ENCODE measurements around the gene FLT4.

FLT4 gene

GRCh38 chr5:180647941-180648500 lies 1.4 kb downstream of the FLT4 start:
- Mint-ChIP-seq H3K27ac (no peak overlapping the region), H3K36me3 (ENCODE audit: low read depth) (no peaks in the 10 kb centered on the region), H3K4me1 (peaks cover 12% of the 10 kb centered on the region), H3K9me3 (peaks cover 3% of the 10 kb centered on the region), H3K27me3 (ENCODE audit: low read depth) (peaks cover 84% of the 10 kb centered on the region), H3K4me3 (peak overlapping the region; percentile 79 to 82 (median 80))
- TF ChIP-seq CTCF (IDR thresholded peaks at IDR 0.05; ENCODE audit: unreplicated experiment in 3 of 3): no peak

GRCh38 chr5:180647465-180647864 lies 1.9 kb downstream of the FLT4 start:
- peak overlapping the region; percentile 54 to 80 (median 56) for H3K4me3 Mint-ChIP-seq
- peaks cover 3% of the 10 kb centered on the region for H3K9me3 Mint-ChIP-seq
- no peaks in the 10 kb centered on the region for H3K36me3 Mint-ChIP-seq (ENCODE audit: low read depth)
- H3K27me3 Mint-ChIP-seq (ENCODE audit: low read depth): peaks cover 81% of the 10 kb centered on the region
- TF ChIP-seq CTCF (IDR thresholded peaks at IDR 0.05; ENCODE audit: unreplicated experiment in 3 of 3): no peak
- no peak overlapping the region for H3K27ac Mint-ChIP-seq
- H3K4me1 Mint-ChIP-seq: peaks cover 12% of the 10 kb centered on the region

- H3K27ac Mint-ChIP-seq: no peak overlapping the region
- TF ChIP-seq CTCF (IDR thresholded peaks at IDR 0.05; ENCODE audit: unreplicated experiment in 3 of 3): no peak
- H3K9me3 Mint-ChIP-seq: peaks cover 3% of the 10 kb centered on the region
- peaks cover 81% of the 10 kb centered on the region for H3K27me3 Mint-ChIP-seq (ENCODE audit: low read depth)
- peak overlapping the region in 1 of 3 experiments; percentile 36 for H3K4me3 Mint-ChIP-seq
- no peaks in the 10 kb centered on the region for H3K36me3 Mint-ChIP-seq (ENCODE audit: low read depth)
- H3K4me1 Mint-ChIP-seq: peaks cover 12% of the 10 kb centered on the region
Measured at GRCh38 chr5:180646963-180647305, 2.5 kb downstream of the FLT4 start.

- no peaks in the 10 kb centered on the region for H3K9me3 Mint-ChIP-seq
- no peak for TF ChIP-seq CTCF (IDR thresholded peaks at IDR 0.05; ENCODE audit: unreplicated experiment in 3 of 3)
- H3K4me3 Mint-ChIP-seq: no peak overlapping the region
- no peak overlapping the region for H3K27ac Mint-ChIP-seq
- H3K27me3 Mint-ChIP-seq (ENCODE audit: low read depth): peaks cover 79% of the 10 kb centered on the region
- H3K4me1 Mint-ChIP-seq: peaks cover 12% of the 10 kb centered on the region
- H3K36me3 Mint-ChIP-seq (ENCODE audit: low read depth): no peaks in the 10 kb centered on the region
Measured at GRCh38 chr5:180646289-180646962, 3.0 kb downstream of the FLT4 start.

- Mint-ChIP-seq H3K4me1 (peaks cover 10% of the 10 kb centered on the region), H3K36me3 (ENCODE audit: low read depth) (no peaks in the 10 kb centered on the region), H3K27ac (no peak overlapping the region), H3K9me3 (no peaks in the 10 kb centered on the region), H3K27me3 (ENCODE audit: low read depth) (peaks cover 74% of the 10 kb centered on the region), H3K4me3 (no peak overlapping the region)
- no peak for TF ChIP-seq CTCF (IDR thresholded peaks at IDR 0.05; ENCODE audit: unreplicated experiment in 3 of 3)
Measured at GRCh38 chr5:180645274-180646204, 3.9 kb downstream of the FLT4 start.
